ENCODE measurements around the gene ZNHIT2.

The ZNHIT2 gene

DNA sequence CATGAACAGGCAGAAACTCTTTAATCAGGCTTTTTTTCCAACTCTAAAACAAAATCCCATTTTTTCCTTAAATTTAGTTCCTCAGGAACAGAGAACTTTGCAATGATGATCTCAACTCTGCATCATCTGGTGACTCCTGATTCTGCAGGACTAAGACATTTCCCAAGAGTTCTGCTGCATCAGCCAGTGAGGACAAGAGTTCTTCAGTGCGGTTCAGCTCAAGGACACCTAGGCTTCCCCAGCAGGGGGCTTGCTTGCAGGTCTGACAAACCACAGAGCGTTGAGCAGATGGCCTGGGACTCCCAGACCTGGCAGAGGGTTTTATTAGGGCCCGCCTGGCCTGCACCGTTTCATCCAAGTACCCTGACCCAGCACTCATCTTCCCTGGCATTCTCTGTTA is 40.0 kb downstream of the ZNHIT2 start:
- peaks cover 3% of the 10 kb centered on the region; the same call in 1 of the 2 replicates for H3K36me3 ChIP-seq
- no peaks in the 10 kb centered on the region for H3K4me1 ChIP-seq
- no peak overlapping the region for H3K4me3 ChIP-seq (ENCODE audit: low read depth, low read length)
- H3K27me3 ChIP-seq: no peaks in the 10 kb centered on the region
- TF ChIP-seq, protein P1, sequence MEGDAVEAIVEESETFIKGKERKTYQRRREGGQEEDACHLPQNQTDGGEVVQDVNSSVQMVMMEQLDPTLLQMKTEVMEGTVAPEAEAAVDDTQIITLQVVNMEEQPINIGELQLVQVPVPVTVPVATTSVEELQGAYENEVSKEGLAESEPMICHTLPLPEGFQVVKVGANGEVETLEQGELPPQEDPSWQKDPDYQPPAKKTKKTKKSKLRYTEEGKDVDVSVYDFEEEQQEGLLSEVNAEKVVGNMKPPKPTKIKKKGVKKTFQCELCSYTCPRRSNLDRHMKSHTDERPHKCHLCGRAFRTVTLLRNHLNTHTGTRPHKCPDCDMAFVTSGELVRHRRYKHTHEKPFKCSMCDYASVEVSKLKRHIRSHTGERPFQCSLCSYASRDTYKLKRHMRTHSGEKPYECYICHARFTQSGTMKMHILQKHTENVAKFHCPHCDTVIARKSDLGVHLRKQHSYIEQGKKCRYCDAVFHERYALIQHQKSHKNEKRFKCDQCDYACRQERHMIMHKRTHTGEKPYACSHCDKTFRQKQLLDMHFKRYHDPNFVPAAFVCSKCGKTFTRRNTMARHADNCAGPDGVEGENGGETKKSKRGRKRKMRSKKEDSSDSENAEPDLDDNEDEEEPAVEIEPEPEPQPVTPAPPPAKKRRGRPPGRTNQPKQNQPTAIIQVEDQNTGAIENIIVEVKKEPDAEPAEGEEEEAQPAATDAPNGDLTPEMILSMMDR (IDR thresholded peaks at IDR 0.05; ENCODE audit: low read depth, low read length): no peak
- DNase-seq: no peak
- H3K9me3 ChIP-seq: no peaks in the 10 kb centered on the region

DNA sequence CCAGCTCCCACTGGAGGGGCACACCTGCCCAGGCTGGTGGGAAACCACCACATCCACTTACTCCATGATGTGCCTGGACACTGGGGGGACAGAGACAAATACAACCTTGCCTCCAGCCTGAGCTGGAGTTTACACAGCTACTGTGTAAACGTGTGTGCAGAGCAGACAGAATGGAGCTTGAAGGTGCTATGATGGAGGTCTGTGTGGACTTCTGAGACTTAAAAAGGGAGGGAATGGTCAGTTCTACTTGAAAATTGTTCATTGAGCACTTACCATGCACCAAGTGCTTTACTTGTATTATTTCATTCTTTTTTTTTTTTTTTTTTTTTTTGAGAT is 44.9 kb downstream of the ZNHIT2 start:
- no peak for DNase-seq
- Histone ChIP-seq H3K36me3 (no peaks in the 10 kb centered on the region), H3K9me3 (no peaks in the 10 kb centered on the region), H3K4me1 (no peaks in the 10 kb centered on the region), H3K27me3 (no peaks in the 10 kb centered on the region), H3K4me3 (ENCODE audit: low read depth, low read length) (no peak overlapping the region)
- TF ChIP-seq, protein P1 (IDR thresholded peaks at IDR 0.05; ENCODE audit: low read depth, low read length): no peak

DNA sequence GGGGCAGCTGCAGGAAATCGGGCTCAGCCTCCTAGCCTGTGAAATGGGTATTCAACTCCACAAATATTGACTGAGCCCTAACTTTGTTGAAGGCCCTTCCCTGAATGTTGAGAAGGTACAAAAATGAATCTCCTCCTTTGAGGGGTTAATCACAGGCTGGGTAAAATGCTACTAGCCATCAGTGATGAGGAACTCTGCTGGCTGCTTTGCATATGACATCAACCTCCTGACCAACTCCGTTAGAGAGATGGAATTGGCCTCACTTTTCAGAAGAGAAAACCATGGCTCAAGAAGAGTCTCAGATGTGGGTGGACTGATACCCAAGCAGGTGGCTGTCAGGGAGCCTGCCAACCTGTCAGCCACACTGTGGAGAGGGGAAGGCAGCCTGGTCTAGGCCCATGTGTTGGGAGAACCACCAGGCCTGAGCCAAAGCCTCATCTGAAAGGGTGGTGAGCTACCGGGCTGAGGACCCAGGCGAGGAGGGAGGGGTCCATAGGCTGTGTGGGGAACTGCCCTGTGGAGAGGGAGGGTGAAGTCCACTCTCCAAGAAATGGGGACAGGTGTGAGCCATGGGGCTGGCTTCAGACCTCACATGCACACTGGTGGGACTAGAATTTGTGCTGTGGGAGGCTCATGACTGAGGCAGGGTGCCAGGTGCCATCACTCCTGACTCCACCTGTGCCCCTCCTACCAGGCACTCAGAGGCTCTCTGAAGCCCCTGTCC is 45.4 kb downstream of the ZNHIT2 start:
- Histone ChIP-seq H3K4me1 (no peaks in the 10 kb centered on the region), H3K27me3 (no peaks in the 10 kb centered on the region), H3K36me3 (no peaks in the 10 kb centered on the region), H3K4me3 (ENCODE audit: low read depth, low read length) (no peak overlapping the region), H3K9me3 (no peaks in the 10 kb centered on the region)
- DNase-seq: no peak
- TF ChIP-seq, protein P1 (IDR thresholded peaks at IDR 0.05; ENCODE audit: low read depth, low read length): no peak

DNA sequence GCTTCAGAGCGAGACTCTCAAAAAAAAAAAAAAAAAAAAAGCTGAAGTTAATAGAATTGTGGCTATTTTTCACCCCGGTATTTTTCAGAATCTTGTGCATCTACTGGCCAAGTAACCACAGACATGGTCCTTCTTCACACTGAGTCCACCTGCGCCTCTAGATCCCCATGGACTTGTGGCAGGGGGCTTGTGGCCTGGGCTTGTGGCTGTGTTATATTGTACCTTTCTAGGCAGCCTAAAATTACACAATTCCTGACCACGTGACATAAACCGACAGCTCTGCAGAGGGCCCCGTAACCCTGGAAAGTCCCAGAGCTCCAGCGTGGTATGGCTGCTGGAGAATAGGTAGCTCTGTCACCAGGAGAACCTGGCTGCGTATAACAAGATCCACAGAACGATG is 48.3 kb downstream of the ZNHIT2 start:
- no peak for DNase-seq
- H3K4me3 ChIP-seq (ENCODE audit: low read depth, low read length): no peak overlapping the region
- no peaks in the 10 kb centered on the region for H3K9me3 ChIP-seq
- H3K36me3 ChIP-seq: no peaks in the 10 kb centered on the region
- H3K27me3 ChIP-seq: no peaks in the 10 kb centered on the region
- H3K4me1 ChIP-seq: no peaks in the 10 kb centered on the region
- TF ChIP-seq, protein P1 (IDR thresholded peaks at IDR 0.05; ENCODE audit: low read depth, low read length): no peak

GRCh38 chr11:65067446-65067845 is 50.1 kb downstream of the ZNHIT2 start:
- DNase-seq: no peak
- no peaks in the 10 kb centered on the region for H3K36me3 ChIP-seq
- no peaks in the 10 kb centered on the region for H3K27me3 ChIP-seq
- no peaks in the 10 kb centered on the region for H3K9me3 ChIP-seq
- H3K4me3 ChIP-seq (ENCODE audit: low read depth, low read length): no peak overlapping the region
- TF ChIP-seq, protein P1 (IDR thresholded peaks at IDR 0.05; ENCODE audit: low read depth, low read length): no peak
- H3K4me1 ChIP-seq: no peaks in the 10 kb centered on the region

- no peak for DNase-seq
- H3K4me3 ChIP-seq (ENCODE audit: low read depth, low read length): no peak overlapping the region
Observed at GRCh38 chr11:65066805-65067291, 50.7 kb downstream of the ZNHIT2 start.

More at GRCh38 chr11:65066805-65067291, 50.7 kb downstream of the ZNHIT2 start:
- Histone ChIP-seq H3K4me1 (no peaks in the 10 kb centered on the region), H3K27me3 (no peaks in the 10 kb centered on the region), H3K9me3 (no peaks in the 10 kb centered on the region), H3K36me3 (no peaks in the 10 kb centered on the region)
- TF ChIP-seq, protein P1 (IDR thresholded peaks at IDR 0.05; ENCODE audit: low read depth, low read length): no peak

Measured in BE2C (cell line).